ENCODE results near the gene DCAKD.

The DCAKD gene

DNA sequence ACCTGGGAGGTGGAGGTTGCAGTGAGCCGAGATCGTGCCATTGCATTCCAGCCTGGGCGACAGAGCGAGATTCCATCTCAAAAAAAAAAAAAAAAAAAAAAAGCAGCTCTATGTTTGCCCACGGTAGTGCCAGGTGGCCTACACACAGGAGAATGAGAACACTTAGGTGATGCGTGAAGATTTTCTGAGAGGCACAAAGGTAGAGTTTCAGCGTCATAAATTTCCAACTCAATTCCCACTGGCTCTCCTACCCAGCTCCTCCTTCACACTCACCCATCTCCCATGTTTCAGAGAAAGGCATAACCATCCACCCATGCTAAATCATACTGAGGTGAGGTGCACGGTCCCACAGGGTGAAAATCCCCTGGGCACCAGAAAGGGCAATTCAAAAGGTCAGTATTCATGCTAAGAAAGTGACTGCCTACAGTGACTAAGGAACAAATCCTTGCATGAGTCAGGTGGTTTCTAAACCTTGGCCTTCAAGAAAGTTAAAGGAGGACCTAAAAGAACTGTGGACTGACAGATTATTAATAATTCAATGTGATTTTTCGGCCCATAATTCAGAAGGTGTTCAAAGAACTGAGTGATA lies 4.8 kb downstream of the DCAKD start:
- Histone ChIP-seq H3K4me3 (ENCODE audit: low read depth, low read length) (0 out of 2 replicates have a peak overlapping the region, but pooled peaks have one; percentile 2), H3K27me3 (ENCODE audit: insufficient read depth, low read length) (no peaks in the 10 kb centered on the region), H2AFZ (ENCODE audit: low read length, unreplicated experiment) (no peak overlapping the region), H3K79me2 (ENCODE audit: control insufficient read depth, insufficient read depth, low read length, unreplicated experiment) (peaks cover 65% of the 10 kb centered on the region), H3K36me3 (ENCODE audit: insufficient read depth, low read length) (no peaks in the 10 kb centered on the region), H3K4me1 (ENCODE audit: control insufficient read depth, insufficient read depth, low read length, unreplicated experiment) (peaks cover 35% of the 10 kb centered on the region), H3K27ac (ENCODE audit: low read depth, low read length) (peak overlapping the region; percentile 71)

DNA sequence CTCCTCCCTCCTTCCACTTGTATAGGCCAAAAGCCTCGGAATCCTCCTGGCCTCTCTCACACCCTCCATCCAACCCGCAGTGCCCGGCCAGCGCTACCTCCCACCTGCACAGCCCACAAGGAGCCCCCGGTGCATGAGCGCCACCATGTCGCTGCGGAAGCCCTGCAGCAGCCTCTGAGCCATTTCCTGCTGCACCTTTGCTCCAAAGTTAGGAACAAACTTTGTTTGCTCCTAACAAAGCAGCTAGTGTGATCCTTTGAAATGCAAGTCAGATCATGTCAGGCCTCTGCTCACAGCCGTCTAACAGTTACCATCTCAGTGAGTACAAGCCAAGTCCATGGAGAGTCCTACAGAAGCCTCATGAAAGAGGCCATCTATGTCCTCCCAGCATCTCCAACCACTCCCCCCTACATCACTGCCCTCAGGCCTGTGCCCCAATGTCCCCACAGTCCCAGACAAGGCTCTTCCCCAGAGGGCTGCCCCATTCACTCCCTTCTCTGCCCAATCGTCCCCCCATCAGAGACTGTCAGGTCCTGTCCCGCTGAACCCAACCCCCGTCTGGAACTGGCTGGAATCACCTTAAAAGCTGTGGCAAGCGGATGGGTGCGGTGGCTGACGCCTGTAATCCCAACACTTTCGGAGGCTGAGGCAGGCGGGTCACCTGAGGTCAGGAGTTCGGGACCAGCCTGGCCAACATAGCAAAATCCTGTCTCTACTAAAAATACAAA lies 7.5 kb downstream of the DCAKD start:
- Histone ChIP-seq H3K4me3 (ENCODE audit: low read depth, low read length) (no peak overlapping the region), H3K27me3 (ENCODE audit: insufficient read depth, low read length) (no peaks in the 10 kb centered on the region), H3K4me1 (ENCODE audit: control insufficient read depth, insufficient read depth, low read length, unreplicated experiment) (peaks cover 34% of the 10 kb centered on the region), H3K27ac (ENCODE audit: low read depth, low read length) (no peak overlapping the region), H2AFZ (ENCODE audit: low read length, unreplicated experiment) (no peak overlapping the region), H3K36me3 (ENCODE audit: insufficient read depth, low read length) (no peaks in the 10 kb centered on the region), H3K79me2 (ENCODE audit: control insufficient read depth, insufficient read depth, low read length, unreplicated experiment) (peaks cover 56% of the 10 kb centered on the region)

DNA sequence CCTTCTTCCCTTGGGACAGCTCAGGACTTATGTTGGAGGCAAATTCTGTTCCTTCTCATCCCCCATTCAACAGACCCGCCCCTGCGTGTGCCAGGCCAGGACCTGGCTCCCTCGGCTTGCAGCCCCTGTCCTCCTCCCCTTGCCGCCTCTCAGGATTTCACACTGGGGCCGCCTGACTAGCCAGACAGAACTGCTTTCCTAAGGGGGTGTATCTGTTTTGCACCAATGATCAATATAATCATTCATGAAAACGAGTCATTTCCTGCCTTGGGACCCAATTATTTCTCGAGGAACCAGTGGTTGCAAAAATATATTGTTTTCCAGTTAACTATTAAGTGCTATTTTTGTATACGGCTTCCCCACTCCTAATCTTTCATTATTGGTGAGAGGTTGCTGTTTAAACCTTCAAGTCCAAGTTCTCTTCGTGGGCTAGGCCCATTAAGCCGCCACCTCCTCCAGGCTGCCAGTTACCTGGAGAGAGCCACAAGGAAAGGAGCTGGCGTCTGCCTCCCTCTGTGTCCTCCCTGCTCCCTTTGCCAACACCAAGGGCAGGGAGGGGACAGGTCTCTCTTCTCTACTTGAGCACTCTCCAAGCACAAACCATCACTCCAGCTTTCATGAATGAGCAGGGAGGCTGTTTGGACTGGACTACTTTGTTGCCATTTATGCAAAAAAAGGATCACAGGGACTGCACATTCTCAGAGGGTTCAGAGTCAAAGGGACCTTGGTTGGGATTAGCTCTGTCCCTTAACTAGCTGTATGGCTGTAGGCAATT lies 8.9 kb downstream of the DCAKD start:
- Histone ChIP-seq H3K79me2 (ENCODE audit: control insufficient read depth, insufficient read depth, low read length, unreplicated experiment) (peaks cover 41% of the 10 kb centered on the region), H3K4me3 (ENCODE audit: low read depth, low read length) (no peak overlapping the region), H3K27ac (ENCODE audit: low read depth, low read length) (no peak overlapping the region), H2AFZ (ENCODE audit: low read length, unreplicated experiment) (no peak overlapping the region), H3K4me1 (ENCODE audit: control insufficient read depth, insufficient read depth, low read length, unreplicated experiment) (peaks cover 35% of the 10 kb centered on the region), H3K27me3 (ENCODE audit: insufficient read depth, low read length) (no peaks in the 10 kb centered on the region), H3K36me3 (ENCODE audit: insufficient read depth, low read length) (no peaks in the 10 kb centered on the region)

DNA sequence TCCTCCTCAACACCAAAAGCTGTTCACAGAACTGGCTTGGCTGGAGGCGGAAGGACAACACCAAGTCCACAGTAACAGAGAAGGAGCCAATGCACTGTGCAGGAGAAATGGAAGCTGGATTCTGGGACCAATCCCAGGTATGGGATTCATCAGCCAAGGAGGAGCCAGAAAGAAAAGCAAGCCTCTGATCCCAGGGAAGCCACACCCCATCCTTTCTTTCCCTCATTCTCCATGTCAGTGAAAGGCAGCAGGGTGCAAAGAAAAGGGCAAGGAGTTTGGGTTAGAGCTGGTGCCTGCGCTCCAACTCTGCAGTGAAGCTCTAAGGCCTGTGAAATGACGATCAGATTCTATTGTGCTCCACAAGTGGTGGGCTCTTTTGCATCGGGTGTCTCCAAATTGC lies 11.0 kb downstream of the DCAKD start:
- Histone ChIP-seq H3K27ac (ENCODE audit: low read depth, low read length) (no peak overlapping the region), H3K79me2 (ENCODE audit: control insufficient read depth, insufficient read depth, low read length, unreplicated experiment) (peaks cover 29% of the 10 kb centered on the region), H3K4me3 (ENCODE audit: low read depth, low read length) (no peak overlapping the region), H3K36me3 (ENCODE audit: insufficient read depth, low read length) (no peaks in the 10 kb centered on the region), H3K4me1 (ENCODE audit: control insufficient read depth, insufficient read depth, low read length, unreplicated experiment) (peaks cover 26% of the 10 kb centered on the region), H3K27me3 (ENCODE audit: insufficient read depth, low read length) (no peaks in the 10 kb centered on the region), H2AFZ (ENCODE audit: low read length, unreplicated experiment) (no peak overlapping the region)

DNA sequence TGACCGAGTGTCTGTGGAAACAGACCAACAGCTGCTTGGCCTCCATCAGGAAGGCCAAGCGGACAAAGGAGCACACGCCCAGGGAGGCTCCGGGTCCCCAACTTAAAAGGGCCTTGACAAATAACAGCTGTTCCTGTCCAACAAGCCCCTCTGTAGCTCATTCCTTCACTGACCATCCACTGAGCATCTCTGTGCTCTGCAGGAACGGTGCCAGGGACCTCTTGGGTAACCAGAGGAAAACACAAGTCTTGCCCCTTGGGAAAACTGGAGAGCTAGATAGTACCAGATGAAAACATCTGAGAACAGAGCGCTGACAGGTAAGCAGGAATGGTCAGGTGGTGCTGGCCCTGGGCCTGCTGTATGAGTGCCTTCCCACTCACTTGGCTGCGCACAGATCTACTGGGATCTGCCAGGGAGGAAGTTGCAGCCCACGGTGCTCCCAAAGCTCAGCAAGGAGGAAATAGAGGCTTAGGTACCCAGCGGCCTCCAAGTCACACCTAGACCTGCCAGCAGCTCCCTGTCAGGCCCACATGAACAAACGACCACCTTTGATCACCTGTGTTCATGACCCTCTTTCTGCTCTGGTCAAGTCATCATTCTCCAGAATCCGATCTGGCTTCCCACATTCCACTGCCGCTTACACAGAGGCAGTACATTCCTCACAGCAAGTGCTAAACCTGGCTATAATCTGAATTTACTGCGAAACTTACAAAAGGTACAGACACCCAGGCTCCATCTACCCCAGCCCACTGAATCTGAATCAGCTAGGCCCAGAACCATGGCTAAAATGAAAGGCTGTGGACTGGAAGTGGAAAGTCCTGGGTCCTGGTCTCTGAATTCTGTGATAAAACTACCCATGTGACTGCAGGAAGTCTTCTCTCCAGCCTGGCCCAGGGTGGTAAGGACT lies 12.5 kb downstream of the DCAKD start:
- Histone ChIP-seq H3K4me3 (ENCODE audit: low read depth, low read length) (no peak overlapping the region), H3K36me3 (ENCODE audit: insufficient read depth, low read length) (no peaks in the 10 kb centered on the region), H3K27ac (ENCODE audit: low read depth, low read length) (no peak overlapping the region), H2AFZ (ENCODE audit: low read length, unreplicated experiment) (no peak overlapping the region), H3K4me1 (ENCODE audit: control insufficient read depth, insufficient read depth, low read length, unreplicated experiment) (peaks cover 26% of the 10 kb centered on the region), H3K79me2 (ENCODE audit: control insufficient read depth, insufficient read depth, low read length, unreplicated experiment) (peaks cover 19% of the 10 kb centered on the region), H3K27me3 (ENCODE audit: insufficient read depth, low read length) (no peaks in the 10 kb centered on the region)

DNA sequence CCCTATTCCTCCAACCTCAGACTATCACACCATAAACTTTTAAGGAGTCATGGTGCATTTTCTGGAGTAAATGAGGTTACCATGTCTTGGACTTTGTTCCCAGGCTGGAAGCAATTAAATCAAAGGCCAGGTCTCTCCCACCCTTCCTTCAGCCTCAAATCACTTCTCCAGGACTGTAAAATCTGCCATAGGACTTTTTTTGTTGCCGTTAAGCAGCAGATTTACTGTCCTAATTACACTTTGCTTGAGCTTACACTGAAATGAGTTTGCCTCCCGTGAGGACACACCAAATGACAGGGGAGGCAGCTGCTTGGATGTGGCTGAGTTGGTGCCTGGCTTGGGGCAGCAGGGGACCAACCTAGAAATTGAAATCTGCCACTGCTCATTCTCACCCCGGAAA lies 14.7 kb downstream of the DCAKD start:
- H3K27ac ChIP-seq (ENCODE audit: low read depth, low read length) = no peak overlapping the region

DNA sequence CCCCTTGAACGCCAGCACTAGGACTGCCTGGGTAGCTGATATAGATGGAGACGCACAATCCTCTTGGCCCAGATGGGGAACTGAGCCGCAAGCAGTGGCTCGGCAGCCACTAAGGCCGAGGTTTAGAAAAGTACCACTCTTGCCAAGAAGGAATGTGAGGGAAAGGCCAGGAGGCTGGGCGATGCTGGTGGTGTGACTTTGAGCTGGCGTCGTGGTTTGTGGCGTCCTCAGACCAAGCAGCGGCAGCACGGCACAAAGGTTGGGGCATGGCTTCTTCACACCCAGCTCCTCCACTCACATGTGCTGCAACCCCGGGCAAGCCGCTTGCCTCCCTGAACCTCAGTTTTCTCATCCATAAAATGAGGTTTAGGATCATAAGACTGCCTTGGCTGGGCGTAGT lies 15.6 kb downstream of the DCAKD start:
- Histone ChIP-seq H3K27me3 (ENCODE audit: insufficient read depth, low read length) (no peaks in the 10 kb centered on the region), H3K4me3 (ENCODE audit: low read depth, low read length) (no peak overlapping the region), H2AFZ (ENCODE audit: low read length, unreplicated experiment) (no peak overlapping the region), H3K36me3 (ENCODE audit: insufficient read depth, low read length) (no peaks in the 10 kb centered on the region; the same call in 1 of the 2 replicates), H3K4me1 (ENCODE audit: control insufficient read depth, insufficient read depth, low read length, unreplicated experiment) (peaks cover 9% of the 10 kb centered on the region), H3K27ac (ENCODE audit: low read depth, low read length) (no peak overlapping the region), H3K79me2 (ENCODE audit: control insufficient read depth, insufficient read depth, low read length, unreplicated experiment) (peaks cover 4% of the 10 kb centered on the region)

More for the DNA sequence above, 14.7 kb downstream of the DCAKD start:
- Histone ChIP-seq H3K4me1 (ENCODE audit: control insufficient read depth, insufficient read depth, low read length, unreplicated experiment) (peaks cover 9% of the 10 kb centered on the region), H3K36me3 (ENCODE audit: insufficient read depth, low read length) (no peaks in the 10 kb centered on the region), H3K79me2 (ENCODE audit: control insufficient read depth, insufficient read depth, low read length, unreplicated experiment) (peaks cover 9% of the 10 kb centered on the region), H3K27me3 (ENCODE audit: insufficient read depth, low read length) (no peaks in the 10 kb centered on the region), H3K4me3 (ENCODE audit: low read depth, low read length) (no peak overlapping the region), H2AFZ (ENCODE audit: low read length, unreplicated experiment) (no peak overlapping the region)

DNA sequence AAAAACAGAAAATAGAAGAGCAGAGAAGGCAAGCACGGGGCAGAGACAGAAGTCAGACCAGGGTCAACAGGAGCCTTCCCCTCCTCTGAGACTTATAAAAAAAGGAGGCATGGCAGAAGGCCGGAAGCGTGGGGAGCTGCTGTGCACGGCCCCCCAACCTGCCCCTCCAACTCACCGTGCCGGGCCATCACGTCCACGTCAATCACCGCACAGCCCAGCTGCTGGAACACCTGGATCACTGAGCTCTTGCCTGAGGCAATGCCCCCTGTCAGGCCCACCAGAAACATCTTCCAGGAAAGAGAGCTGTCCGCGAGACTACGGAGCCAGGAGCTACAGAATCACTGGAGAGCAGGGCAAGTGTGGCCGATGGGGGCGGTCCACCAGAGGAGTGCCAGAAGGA lies 16.8 kb downstream of the DCAKD start:
- Histone ChIP-seq H3K27ac (ENCODE audit: low read depth, low read length) (no peak overlapping the region), H3K4me3 (ENCODE audit: low read depth, low read length) (no peak overlapping the region), H2AFZ (ENCODE audit: low read length, unreplicated experiment) (no peak overlapping the region), H3K79me2 (ENCODE audit: control insufficient read depth, insufficient read depth, low read length, unreplicated experiment) (no peaks in the 10 kb centered on the region), H3K27me3 (ENCODE audit: insufficient read depth, low read length) (no peaks in the 10 kb centered on the region), H3K36me3 (ENCODE audit: insufficient read depth, low read length) (no peaks in the 10 kb centered on the region; the same call in 1 of the 2 replicates), H3K4me1 (ENCODE audit: control insufficient read depth, insufficient read depth, low read length, unreplicated experiment) (peaks cover 7% of the 10 kb centered on the region)

DNA sequence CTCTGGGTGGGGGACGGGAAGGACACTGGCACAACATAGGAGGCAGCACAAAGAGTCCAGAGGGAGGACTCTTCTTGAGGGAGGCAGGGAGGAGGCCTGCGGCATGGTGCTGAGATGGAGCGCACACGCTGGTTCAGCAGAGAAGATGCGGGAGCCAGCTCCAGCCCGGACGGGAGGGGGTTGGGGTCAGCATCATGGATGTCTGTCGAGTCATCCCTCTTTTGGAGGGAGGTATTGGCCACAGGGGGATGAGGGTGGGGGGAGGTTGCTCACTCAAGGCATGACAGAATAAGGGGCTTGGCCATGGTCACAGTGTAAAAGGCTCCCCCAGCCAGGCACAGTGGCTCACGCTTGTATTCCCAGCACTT lies 19.3 kb downstream of the DCAKD start:
- Histone ChIP-seq H3K27ac (ENCODE audit: low read depth, low read length) (no peak overlapping the region), H3K4me3 (ENCODE audit: low read depth, low read length) (no peak overlapping the region), H3K79me2 (ENCODE audit: control insufficient read depth, insufficient read depth, low read length, unreplicated experiment) (no peaks in the 10 kb centered on the region), H3K4me1 (ENCODE audit: control insufficient read depth, insufficient read depth, low read length, unreplicated experiment) (no peaks in the 10 kb centered on the region), H3K36me3 (ENCODE audit: insufficient read depth, low read length) (no peaks in the 10 kb centered on the region; the same call in 1 of the 2 replicates), H3K27me3 (ENCODE audit: insufficient read depth, low read length) (no peaks in the 10 kb centered on the region), H2AFZ (ENCODE audit: low read length, unreplicated experiment) (no peak overlapping the region)
